ENCODE results near the gene TLX3.

TLX3 gene

DNA sequence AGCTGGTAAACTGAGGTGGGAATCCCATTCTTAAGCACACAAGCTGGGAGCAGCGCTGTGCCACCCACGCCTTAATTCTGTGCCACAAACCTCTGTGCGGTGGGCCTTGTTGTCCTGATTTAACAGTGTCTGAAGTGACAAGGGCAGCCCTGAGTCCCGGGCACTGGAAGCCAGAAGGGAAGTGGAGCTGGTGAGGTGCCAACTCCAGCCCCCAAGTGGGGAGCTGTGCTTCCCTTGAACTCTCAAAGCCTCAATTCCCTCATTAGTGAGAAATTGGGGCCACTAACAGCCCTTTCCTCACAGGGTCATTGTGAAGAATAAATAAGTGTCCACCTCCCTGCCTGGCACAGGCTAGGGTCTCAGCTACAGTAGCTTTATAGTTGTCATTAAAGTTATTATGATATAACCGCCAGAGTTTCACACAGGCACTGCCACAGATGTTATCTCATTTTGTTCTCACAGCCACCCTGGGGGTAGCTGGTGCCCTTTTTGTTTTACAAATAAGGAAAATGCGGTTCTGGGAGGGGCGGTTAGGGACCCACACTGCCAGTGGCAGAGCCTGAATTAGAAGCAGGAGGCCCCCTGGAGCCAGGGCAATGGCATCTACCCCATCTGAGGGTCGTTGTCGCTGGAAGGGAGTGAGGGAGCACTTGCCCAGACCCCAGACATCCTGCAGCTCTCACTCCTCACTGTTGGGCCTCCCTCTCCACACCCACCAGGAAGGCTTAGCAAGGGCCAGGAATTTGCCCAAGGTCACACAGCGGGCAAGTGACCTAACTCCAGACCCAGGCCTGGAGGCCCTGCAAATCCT, 2.1 kb upstream of the TLX3 start:
- no peak for DNase-seq

DNA sequence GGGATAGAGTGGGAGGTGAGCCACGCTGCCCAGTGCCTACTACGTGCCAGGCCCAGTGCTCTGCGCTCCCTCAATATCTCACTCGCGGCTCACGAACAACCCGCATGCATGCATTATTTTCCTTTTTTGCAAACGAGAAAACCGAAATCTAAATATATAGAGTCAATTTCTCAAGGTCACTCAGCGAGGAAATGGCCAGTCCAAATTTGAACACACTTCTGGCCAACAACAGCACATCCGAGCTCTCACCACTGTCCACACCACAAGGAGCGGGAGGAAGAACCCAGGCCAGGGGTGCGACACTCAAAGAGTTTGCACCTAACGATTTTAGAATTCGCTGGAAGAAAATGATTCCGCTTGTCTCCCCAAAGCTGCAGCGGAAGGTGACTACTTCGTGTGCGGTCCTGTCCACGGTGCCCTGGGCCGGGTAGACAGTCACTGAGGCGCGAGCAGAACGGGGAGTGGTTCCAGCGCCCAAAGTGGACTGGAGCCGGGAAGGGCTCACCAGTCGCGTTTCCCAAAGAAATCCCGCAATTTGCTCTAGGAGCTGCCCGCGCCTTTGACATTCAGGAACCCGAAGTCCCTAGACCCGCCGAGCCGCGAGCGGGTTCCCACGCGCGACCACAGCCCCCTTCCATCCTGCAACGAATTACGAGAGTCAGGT, 1.1 kb upstream of the TLX3 start:
- no peak for DNase-seq

DNA sequence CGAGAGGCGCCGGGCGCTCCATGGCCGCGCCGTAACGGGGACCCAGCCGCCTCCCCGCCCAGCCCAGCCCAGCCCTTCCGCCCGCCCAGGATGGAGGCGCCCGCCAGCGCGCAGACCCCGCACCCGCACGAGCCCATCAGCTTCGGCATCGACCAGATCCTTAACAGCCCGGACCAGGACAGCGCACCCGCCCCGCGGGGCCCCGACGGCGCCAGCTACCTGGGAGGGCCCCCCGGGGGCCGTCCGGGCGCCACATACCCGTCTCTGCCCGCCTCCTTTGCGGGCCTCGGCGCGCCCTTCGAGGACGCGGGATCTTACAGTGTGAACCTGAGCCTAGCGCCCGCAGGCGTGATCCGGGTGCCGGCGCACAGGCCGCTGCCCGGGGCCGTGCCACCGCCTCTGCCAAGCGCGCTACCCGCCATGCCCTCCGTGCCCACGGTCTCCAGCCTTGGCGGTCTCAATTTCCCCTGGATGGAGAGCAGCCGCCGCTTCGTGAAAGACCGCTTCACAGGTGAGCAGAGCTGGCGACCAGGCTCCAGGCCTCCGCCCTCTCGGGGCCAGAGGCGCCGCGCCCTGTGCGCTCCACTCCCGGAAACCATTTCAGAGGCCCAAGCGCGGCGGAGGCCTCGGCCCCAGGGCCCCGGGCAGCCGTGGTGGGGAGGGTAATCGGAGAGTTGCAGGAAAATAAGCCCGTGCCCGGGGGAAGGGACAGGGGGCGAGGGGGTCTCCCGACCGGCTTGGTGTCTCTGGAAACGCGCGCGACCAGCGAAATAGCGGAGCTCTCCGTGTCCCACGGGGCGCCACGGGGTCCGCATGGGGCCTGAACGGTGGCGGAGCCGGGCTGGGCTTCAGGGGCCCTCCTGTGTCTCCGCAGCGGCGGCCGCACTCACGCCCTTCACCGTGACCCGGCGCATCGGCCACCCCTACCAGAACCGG, 496 bp downstream of the TLX3 start:
- no peak for DNase-seq

DNA sequence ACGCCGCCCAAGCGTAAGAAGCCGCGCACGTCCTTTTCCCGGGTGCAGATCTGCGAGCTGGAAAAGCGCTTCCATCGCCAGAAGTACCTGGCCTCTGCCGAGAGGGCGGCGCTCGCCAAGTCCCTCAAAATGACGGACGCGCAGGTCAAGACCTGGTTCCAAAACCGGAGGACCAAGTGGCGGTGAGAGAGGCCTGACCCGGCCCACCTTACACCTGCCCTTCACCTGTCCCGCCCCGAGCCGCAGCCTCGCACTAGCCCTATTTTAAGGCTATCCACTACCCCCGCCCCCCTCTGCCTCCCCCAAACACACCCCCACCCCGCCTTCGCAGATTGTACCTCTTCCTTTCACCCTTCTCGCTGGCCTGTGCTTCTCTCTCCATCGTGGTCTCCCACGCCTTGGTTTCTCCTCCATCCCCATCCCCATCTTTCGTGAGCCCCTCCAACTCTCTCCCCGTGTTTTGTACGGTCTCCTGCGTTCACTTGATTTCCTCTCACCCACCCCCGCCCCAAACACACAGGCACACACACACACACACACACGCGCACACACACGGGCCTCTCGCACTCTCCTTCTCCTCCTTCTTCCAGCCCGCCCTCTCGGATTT, 1.3 kb downstream of the TLX3 start:
- DNase-seq, result no peak

DNA sequence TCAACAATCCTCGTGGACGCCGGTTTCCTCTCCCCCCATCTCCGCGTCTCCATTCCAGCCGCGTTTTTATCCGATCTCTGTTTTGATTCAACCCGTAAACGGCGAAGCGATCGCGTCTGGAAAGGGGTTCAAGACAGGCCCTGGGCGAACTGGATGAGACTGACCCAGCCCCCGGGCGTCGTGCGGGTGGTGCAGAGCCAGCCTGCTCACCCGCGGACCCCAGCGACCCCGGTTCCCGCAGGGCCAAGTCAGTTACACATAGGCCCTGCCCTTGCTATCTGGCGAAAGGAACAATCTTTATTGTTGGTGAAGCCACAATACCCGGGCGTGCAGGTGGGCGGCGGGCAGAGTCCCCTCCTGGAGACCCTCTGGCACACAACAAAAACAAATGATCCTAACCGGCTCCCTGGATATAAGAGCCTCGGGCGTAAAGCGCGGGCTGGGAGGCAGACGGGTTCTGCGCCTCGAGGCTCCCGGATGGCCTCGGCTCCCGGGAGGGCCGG, 1.8 kb downstream of the TLX3 start:
- no peak for DNase-seq

DNA sequence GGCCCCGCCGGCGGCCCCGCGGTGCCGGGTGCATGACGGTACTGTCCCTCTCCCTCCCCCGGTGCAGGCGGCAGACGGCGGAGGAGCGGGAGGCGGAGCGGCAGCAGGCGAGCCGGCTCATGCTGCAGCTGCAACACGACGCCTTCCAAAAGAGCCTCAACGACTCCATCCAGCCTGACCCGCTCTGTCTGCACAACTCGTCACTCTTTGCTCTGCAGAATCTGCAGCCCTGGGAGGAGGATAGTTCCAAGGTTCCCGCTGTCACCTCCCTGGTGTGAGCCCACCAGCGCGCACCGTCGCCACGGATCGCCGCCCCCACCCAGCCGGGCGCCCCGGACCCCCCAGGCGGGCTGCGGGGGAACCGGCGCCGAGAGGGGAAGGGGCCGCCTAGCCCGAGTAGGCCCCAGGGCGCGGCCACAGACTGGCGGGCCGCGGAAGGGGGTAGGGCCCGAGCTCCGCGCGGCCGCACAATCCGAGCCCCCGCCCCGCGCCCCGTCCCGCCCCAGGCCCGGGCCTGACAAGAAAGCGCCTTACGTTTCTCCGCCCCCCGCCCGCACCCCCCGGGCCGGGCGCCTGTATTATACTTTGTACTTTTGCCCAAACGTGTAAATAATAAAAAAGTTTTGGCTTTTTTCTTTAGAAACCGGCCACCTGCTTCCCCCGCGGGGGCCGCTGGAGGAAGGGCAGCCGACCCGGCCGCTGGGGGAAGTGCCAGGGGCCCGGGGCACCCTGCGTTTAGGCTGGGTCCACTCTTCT, 2.5 kb downstream of the TLX3 start:
- DNase-seq, result no peak

DNA sequence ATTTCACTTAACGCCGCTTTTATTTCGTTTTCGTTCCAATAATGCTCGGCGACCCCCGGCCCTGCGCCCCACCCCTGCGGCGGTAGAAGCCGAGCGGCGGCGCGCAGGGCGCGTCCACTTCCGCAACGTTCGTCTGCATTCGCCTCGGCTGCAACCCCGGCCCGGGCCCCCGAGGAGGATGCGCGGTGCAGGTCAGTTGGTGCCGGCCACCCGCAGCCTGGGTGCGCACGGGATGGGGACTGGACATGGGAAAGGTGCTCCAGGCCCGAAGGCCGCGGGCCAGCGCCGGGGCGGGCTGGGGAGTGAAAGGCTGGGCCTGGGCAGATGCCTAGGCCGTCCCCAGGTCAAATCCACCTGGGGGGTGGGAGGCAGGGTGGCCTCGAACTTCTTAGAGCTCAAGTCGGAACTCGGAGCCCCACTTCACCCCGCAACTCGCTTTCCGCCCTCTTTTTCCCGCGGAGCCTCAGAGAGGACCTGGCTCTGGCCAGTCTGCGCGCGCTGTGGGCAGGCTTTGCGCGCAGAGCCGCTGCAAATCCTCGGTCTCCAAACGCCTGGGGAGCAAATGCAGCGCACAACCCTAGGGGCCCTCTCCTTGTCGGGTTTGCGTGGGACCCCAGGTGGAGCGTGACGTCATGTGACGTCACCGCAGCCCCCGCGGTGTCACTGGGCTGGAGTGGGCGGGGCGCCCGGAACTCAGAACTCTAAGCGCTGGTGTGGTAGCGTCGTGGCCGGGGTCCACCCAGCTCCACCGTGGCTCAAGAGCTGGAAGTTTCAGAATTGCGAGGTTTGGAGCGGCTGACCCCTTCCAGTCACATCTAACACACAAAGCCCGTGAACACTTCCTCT, 3.3 kb downstream of the TLX3 start:
- no peak for DNase-seq

DNA sequence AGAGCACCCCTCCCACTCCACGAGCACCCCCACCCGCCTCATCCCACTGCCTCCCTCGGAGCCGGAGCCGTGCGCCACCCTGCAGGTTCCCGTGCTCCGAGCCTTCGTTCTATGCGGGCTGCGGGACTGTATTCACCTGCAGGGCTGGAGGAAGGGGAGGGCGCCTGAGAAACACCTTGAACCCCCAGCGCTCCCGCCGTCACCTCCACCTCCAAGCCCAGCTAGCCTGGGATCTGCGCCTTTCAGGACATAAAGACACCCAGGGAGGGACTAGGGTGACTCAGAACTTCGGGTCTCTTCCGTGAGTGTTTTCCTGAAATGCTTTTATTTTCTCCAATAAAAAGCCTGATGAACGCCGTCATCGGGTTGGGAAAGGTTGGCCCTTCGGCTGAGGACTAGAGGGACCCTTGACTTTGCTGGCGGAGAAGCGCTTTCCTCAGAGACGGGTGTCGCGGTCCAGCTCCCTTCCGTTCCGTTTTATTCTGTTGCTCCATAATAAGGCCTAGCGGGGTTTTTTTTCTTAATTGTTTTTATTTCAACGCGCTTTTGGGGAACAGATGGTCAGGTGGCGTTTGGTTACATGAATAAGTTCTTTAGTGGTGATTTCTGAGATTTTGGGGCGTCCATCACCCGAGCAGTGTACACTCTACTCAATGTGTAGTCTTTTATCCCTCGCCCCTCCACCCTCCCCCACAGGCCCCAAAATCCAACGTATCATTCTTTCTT, 4.6 kb downstream of the TLX3 start:
- no peak for DNase-seq

DNA sequence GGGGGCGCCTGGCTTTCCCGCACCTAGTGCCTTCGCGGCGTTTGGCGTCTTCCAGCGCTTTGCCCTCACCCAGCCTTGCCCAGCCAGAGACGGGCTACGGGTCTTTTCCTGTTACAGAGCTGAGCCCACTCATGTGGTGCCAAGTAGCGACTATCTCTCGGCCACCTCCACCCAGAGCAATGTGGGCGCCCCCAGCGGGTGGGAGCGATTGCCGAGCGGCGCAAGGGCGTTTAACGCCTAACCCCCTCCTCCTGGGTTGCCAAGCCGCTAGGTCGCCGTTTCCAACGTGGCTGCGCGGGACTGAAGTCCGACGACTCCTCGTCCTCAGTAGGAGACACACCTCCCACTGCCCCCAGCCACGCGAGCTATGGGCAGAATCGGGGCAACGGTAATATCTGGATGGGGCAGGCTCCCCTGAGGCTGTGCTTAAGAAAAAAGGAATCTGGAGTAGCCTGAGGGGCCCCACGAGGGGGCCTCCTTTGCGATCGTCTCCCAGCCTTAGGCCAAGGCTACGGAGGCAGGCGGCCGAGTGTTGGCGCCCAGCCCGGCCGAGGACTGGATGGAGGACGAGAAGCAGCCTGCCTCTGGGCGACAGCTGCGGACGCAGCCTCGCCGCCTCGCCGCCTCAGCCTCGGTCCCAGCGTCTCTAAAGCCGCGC, 5.8 kb downstream of the TLX3 start:
- DNase-seq, result no peak

DNA sequence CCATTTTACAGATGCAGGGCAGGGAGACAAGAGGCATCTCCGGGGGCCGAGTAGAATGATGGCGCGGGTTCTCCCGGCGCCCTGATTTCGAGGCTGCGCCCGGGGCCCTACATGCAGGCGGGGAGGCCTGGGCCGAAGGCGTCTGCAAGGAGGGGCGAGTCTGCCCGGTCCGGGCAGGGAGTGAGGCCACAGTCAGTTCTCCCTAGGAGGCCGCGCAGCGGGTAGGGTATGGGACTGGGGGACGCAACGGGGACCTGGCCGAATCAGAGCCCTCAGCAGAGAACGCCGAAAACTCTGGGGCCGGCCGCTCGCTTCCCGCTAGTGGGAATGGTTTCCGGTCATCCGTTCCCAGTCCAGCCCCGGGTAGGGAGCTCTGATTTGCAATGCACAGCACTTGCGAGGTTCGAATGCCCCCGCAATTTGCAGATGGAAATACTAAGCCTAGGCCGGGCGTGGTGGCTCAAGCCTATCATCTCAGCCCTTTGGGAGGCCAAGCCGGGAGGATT, 6.4 kb downstream of the TLX3 start:
- DNase-seq, result no peak

DNA sequence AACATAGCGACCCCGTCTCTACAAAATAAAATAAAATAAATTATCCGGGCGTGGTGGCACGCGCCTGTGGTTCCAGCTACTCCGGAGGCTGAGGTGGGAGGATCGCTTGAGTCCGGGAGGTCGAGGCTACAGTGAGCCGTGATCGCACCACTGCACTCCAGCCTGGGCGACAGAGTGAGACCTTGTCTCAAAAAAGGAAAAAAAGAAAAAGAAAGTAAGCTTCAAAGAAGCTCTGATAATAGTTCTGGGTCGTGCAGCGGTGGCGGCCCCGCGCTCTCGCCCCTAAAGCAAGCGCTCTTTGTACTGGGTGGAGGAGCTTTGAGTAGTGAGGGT, 6.8 kb downstream of the TLX3 start:
- DNase-seq, result no peak

DNA sequence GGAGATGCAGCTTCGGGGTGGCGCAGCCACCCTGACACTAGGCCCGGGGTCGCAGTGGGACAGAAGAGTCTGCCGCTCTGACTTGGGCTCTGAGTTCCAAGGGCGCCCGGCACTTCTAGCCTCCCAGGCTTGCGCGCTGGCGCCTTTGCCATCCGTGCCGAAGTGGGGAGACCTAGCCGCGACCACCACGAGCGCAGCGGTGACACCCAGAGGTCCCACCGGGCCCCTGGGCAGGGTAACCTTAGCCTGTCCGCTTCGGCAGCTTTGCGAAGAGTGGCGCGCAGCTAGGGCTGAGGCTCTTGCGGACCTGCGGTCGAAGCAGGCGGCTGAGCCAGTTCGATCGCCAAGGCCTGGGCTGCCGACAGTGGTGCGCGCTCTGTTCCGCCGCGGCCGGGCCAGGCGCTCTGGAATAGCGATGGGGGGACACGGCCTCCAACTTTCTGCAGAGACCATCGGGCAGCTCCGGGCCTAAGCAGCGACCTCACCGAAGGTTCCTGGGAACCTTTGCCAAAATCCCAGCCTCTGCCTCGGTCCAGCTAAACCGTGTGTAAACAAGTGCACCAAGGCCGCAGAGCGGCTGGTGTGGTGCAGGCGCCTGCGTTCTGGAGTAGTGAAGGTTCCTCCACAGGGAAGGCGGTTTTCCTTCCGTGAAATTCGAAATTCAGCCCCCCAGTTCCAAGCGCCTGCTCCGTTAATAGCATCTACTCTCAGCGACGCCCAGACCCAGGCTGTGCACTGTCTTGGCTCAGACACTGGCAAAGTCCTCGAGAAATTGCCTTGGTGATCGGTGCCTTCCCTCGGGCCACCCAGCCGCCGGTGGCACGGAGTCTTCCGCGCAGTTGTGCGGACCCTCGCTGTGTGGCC, 7.4 kb downstream of the TLX3 start:
- DNase-seq, result no peak

DNA sequence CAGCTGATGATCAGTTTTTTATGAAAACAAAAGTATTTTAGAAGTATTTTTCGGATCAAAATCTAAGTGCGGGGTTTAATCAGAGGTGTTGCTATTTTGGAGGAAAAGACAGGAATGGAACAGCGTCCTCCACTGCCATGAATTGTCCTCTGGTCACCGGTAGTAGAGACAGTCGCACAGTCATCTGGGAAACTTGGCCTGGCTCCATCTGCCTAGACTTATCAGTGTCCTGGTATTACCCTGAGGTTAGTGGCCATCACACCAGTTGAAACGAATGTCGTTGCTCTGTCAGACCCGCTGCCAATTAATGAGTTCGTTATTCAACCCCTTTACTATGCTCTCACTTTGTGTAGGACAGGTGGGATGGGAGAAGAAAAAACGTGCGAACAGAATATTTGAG, 8.2 kb downstream of the TLX3 start:
- no peak for DNase-seq

DNA sequence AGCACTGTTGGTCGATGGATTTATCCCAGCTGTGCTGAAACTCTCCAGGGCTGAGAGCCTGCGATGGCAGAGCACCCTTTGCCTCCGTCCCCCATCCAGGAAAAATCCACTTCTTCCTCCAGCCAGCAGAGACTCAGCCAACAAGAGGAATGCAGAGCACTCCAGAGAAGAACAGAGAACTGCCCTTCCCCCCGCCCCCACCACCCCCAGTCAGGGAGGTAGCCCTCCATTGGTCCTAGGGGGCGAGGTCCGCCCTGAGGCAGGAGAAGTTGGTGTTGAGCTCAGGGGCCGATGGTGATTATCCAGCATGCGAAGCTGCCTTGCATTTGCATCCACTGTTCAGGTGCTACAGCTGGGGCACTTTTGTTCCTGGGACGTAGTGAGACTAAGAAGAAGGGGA, 9.0 kb downstream of the TLX3 start:
- no peak for DNase-seq

DNA sequence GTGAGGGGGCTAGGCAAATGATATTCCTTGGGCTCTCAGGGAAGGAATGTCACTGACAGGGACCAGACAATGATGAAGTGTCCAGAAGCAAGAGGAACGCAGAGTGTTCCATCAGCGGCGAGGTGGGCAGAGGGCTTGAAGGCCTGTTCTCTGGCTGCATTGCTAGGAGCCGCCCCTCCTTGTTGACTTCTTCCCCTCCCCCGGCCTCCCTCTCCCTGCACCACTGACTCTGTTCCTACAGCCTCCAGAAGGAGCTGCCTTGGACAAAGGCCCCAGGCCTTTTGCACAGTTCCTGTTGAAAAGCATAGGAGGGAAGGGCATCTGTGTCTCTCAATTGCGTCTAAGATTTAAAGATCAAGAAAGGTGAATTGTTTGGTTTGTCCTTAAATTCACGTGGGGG, 12.4 kb downstream of the TLX3 start:
- no peak for DNase-seq

DNA sequence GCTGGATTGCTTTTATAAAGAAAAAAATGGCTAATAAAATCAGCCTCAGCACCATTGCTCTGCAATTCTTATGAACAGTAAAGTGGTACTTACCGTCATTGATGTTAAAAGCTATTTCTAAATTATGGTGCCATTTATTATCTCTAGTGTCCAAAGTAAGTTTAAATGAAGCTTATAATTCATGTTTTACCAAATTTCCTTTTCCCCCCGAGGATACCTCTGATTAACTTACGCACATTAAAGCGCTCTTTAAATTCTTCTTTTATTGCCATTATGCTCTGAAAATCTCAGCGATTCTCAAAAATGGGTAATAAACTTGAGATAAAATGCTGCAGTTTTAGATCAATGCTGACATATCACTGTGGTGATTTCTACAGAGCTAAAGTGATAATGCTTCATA, 13.5 kb downstream of the TLX3 start:
- no peak for DNase-seq

DNA sequence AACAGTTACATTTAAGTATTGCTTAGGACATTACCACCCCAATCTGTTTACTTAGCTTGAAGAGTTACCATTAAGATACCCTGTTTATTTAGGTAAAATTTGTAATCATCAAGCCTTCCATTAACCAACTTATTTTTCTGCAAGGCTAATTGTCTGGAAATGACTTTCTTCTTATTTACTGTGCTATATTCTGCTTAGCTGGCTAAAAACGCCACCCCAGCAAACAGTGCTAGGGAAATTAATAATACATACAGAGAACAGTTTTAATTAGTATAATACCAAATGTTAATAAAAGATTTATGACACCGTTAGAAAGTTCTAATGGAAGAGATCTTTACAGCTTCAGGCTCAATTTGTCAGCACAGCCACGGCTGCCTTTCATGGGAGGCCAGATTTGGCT, 14.0 kb downstream of the TLX3 start:
- DNase-seq, result no peak

DNA sequence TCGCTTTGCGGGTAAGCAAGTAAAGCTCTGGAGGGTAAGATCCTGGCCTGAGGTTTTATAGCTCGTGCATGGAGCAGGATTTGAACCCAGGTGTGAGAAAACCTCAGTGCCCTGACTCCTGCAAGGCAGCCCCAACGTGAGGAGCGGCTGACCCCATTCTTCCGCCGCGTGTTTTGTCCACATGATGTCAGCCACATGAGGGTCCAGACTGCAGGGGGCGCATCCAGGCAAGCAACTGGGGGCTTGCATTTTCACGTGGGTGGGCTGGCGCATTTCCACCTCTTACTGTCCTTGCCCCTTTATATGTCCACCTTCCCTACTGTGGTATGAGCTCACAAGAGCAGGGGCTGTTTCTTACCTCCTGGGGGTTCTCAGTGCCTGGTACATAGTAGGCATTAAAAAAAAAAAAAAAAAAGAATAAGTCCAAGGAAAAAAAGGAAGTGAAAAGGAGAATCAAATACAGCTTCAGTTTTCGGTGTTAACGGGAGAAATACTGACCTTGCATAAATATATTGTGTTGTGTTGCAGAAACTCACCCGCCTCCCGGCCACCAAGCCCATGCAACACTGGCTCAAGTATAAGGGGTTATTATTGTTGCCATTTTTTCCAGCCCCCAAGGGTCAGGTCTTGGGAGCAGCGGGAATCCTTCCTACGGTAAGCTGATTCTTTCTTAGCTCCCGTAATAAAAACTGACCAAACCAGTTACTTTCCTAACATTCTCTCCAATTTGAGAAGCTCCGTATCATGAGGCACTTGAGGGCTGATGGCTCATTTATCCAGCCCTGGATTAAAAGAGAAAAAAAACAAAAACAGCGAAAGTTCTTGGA, 15.0 kb downstream of the TLX3 start:
- DNase-seq, result no peak
